Measurements from ENCODE around the gene TLE4. TPM values are rescaled to one million over a fixed set of nuclear protein-coding genes. Genes with fewer than 3 reads are reported as not detected.

TLE4 gene
- total RNA-seq, 1 donor from 2014 or later, result 17.2 TPM

GRCh38 chr9:79719989-79720388, 148.2 kb downstream of the TLE4 start:
- Histone ChIP-seq H3K4me3 (ENCODE audit: low read depth, low read length) (no peak overlapping the region), H3K36me3 (ENCODE audit: control insufficient read depth, insufficient read depth, low read length) (peaks cover 1% of the 10 kb centered on the region), H3K27me3 (ENCODE audit: control insufficient read depth, insufficient read depth, low read length) (no peaks in the 10 kb centered on the region)
- no peak for DNase-seq (ENCODE audit: low read depth)
- no peak for TF ChIP-seq CTCF (IDR thresholded peaks at IDR 0.05; ENCODE audit: insufficient read depth, low read length, poor library complexity, severe bottlenecking)

- Histone ChIP-seq H3K36me3 (ENCODE audit: control insufficient read depth, insufficient read depth, low read length) (no peaks in the 10 kb centered on the region), H3K27me3 (ENCODE audit: control insufficient read depth, insufficient read depth, low read length) (no peaks in the 10 kb centered on the region), H3K4me3 (ENCODE audit: low read depth, low read length) (no peak overlapping the region)
- no peak for TF ChIP-seq CTCF (IDR thresholded peaks at IDR 0.05; ENCODE audit: insufficient read depth, low read length, poor library complexity, severe bottlenecking)
- DNase-seq (ENCODE audit: low read depth), result no peak
Measured at GRCh38 chr9:79731171-79731890, 159.6 kb downstream of the TLE4 start.

- TF ChIP-seq CTCF (IDR thresholded peaks at IDR 0.05; ENCODE audit: insufficient read depth, low read length, poor library complexity, severe bottlenecking), result no peak
- no peaks in the 10 kb centered on the region for H3K27me3 ChIP-seq (ENCODE audit: control insufficient read depth, insufficient read depth, low read length)
- H3K36me3 ChIP-seq (ENCODE audit: control insufficient read depth, insufficient read depth, low read length), result no peaks in the 10 kb centered on the region
- DNase-seq (ENCODE audit: low read depth), result no peak
- no peak overlapping the region for H3K4me3 ChIP-seq (ENCODE audit: low read depth, low read length)
Measured at GRCh38 chr9:79735023-79735779, 163.4 kb downstream of the TLE4 start.

GRCh38 chr9:79736051-79736450, 164.3 kb downstream of the TLE4 start:
- no peak for TF ChIP-seq CTCF (IDR thresholded peaks at IDR 0.05; ENCODE audit: insufficient read depth, low read length, poor library complexity, severe bottlenecking)
- Histone ChIP-seq H3K36me3 (ENCODE audit: control insufficient read depth, insufficient read depth, low read length) (no peaks in the 10 kb centered on the region), H3K4me3 (ENCODE audit: low read depth, low read length) (no peak overlapping the region)

GRCh38 chr9:79741381-79741780, 169.6 kb downstream of the TLE4 start:
- Histone ChIP-seq H3K27me3 (ENCODE audit: control insufficient read depth, insufficient read depth, low read length) (no peaks in the 10 kb centered on the region), H3K4me3 (ENCODE audit: low read depth, low read length) (no peak overlapping the region), H3K36me3 (ENCODE audit: control insufficient read depth, insufficient read depth, low read length) (no peaks in the 10 kb centered on the region)
- TF ChIP-seq CTCF (IDR thresholded peaks at IDR 0.05; ENCODE audit: insufficient read depth, low read length, poor library complexity, severe bottlenecking), result no peak
- no peak for DNase-seq (ENCODE audit: low read depth)

More at GRCh38 chr9:79736051-79736450, 164.3 kb downstream of the TLE4 start:
- no peaks in the 10 kb centered on the region for H3K27me3 ChIP-seq (ENCODE audit: control insufficient read depth, insufficient read depth, low read length)
- no peak for DNase-seq (ENCODE audit: low read depth)
